Natural killer cell (primary cell): ENCODE results near the gene QARS1. TPM values are rescaled to one million over a fixed set of nuclear protein-coding genes. Genes with fewer than 3 reads are reported as not detected.

Source experiments
- ATAC-seq, 3 donors: fragments of 150-1000 bp in 2 of 3; fragments of 200-7000 bp in 1 of 3; cut with Tn5 transposase; 1 replicate in 1 of 3; 2 replicates in 2 of 3; pipeline ENCODE4 v1.10.0; 2021; ENCODE audit warnings: mild to moderate bottlenecking in 2 of 3, moderate library complexity in 2 of 3
- DNase-seq, 2 donors: peaks; one replicate each; pipeline versions ENCODE4 v3.0.0 to v3.0.0-alpha.2; 2013 to 2021; ENCODE audit warnings: mixed read lengths in 1 of 2
- H3K27ac ChIP-seq: one replicate; pipeline ENCODE4 v1.5.1; 2013; ENCODE audit warnings: mild to moderate bottlenecking, low read length
- H3K27me3 ChIP-seq: one replicate; pipeline ENCODE4 v1.6.1; 2013; ENCODE audit warnings: low read length; ENCODE audit not compliant: control insufficient read depth, insufficient read depth
- H3K36me3 ChIP-seq: one replicate; pipeline ENCODE4 v1.6.1; 2013; ENCODE audit warnings: low read length; ENCODE audit not compliant: control insufficient read depth, insufficient read depth
- H3K4me1 ChIP-seq: one replicate; pipeline ENCODE4 v1.6.1; 2013; ENCODE audit warnings: low read length; ENCODE audit not compliant: control insufficient read depth, insufficient read depth
- H3K4me3 ChIP-seq: one replicate; pipeline ENCODE4 v1.5.1; 2013; ENCODE audit warnings: low read length
- H3K9me3 ChIP-seq: one replicate; pipeline ENCODE4 v1.6.1; 2013; ENCODE audit warnings: low read length; ENCODE audit not compliant: control insufficient read depth, insufficient read depth
- H3K27ac Mint-ChIP-seq, 2 donors: one replicate each; pipeline ENCODE4 v1.8.0; 2022; ENCODE audit warnings: mild to moderate bottlenecking in 2 of 2, mixed read lengths in 2 of 2, moderate library complexity in 1 of 2
- H3K27me3 Mint-ChIP-seq, 2 donors: one replicate each; pipeline ENCODE4 v1.8.0; 2022; ENCODE audit warnings: low read depth in 2 of 2, mixed read lengths in 2 of 2
- H3K36me3 Mint-ChIP-seq: one replicate; pipeline ENCODE4 v1.8.0; 2022; ENCODE audit warnings: mixed read lengths
- H3K4me1 Mint-ChIP-seq, 2 donors: one replicate each; pipeline ENCODE4 v1.8.0; 2022; ENCODE audit warnings: mixed read lengths in 2 of 2
- H3K4me3 Mint-ChIP-seq: one replicate; pipeline ENCODE4 v1.8.0; 2022; ENCODE audit warnings: mild to moderate bottlenecking, moderate library complexity, mixed read lengths
- H3K9me3 Mint-ChIP-seq, 2 donors: one replicate each; pipeline ENCODE4 v1.8.0; 2022; ENCODE audit warnings: mixed read lengths in 2 of 2
- WGBS: methylation state at CpG from one replicate; pipeline ENCODE4 v1.1.7; 2013; ENCODE audit warnings: missing lambda C conversion rate; ENCODE audit not compliant: insufficient coverage; 5-methylcytosine and 5-hydroxymethylcytosine counted together
- intact Hi-C: fragments of 100-400 bp; cut with micrococcal nuclease; formaldehyde crosslinking; loops from one replicate; pipeline ENCODE4 v1.14.2; 2022
- total RNA-seq, 4 donors: library from RNA; stranded (reverse); fragments of 120-200 nt in 1 of 4; gene quantifications; one replicate each; pipeline versions ENCODE4 v1.2.3 to v1.2.4, GENCODE V29; 2013 to 2022
- TF ChIP-seq, protein P1 (sequence below): fragments of 200-600 bp; IDR thresholded peaks from one replicate; pipeline ENCODE4 v1.8.0; 2022; ENCODE audit warnings: antibody characterized with exemption

QARS1 gene
- total RNA-seq, 3 donors from 2014 or later (not counting 1 experiment from before 2014, with no cell fraction given): 250 to 280 (median 258) TPM

- Histone ChIP-seq H3K27me3 (no peaks in the 10 kb centered on the region), H3K36me3 (peaks cover 62% of the 10 kb centered on the region), H3K4me1 (no peaks in the 10 kb centered on the region), H3K4me3 (no peak overlapping the region), H3K9me3 (no peaks in the 10 kb centered on the region), H3K27ac (no peak overlapping the region)
- intact Hi-C loops: no loop called here
- TF ChIP-seq, protein P1, sequence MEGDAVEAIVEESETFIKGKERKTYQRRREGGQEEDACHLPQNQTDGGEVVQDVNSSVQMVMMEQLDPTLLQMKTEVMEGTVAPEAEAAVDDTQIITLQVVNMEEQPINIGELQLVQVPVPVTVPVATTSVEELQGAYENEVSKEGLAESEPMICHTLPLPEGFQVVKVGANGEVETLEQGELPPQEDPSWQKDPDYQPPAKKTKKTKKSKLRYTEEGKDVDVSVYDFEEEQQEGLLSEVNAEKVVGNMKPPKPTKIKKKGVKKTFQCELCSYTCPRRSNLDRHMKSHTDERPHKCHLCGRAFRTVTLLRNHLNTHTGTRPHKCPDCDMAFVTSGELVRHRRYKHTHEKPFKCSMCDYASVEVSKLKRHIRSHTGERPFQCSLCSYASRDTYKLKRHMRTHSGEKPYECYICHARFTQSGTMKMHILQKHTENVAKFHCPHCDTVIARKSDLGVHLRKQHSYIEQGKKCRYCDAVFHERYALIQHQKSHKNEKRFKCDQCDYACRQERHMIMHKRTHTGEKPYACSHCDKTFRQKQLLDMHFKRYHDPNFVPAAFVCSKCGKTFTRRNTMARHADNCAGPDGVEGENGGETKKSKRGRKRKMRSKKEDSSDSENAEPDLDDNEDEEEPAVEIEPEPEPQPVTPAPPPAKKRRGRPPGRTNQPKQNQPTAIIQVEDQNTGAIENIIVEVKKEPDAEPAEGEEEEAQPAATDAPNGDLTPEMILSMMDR: no peak
- DNase-seq: no peak
- 98% methylated on average over 4 of the region's 4 CpGs for WGBS
- Mint-ChIP-seq H3K4me1 (peaks cover 10 to 11% of the 10 kb centered on the region in 2 donors), H3K27ac (no peak overlapping the region), H3K36me3 (no peaks in the 10 kb centered on the region), H3K27me3 (no peaks in the 10 kb centered on the region), H3K9me3 (no peaks in the 10 kb centered on the region), H3K4me3 (no peak overlapping the region)
- ATAC-seq: no peak
Observed at GRCh38 chr3:49076646-49077045, 27.9 kb downstream of the QARS1 start.

DNA sequence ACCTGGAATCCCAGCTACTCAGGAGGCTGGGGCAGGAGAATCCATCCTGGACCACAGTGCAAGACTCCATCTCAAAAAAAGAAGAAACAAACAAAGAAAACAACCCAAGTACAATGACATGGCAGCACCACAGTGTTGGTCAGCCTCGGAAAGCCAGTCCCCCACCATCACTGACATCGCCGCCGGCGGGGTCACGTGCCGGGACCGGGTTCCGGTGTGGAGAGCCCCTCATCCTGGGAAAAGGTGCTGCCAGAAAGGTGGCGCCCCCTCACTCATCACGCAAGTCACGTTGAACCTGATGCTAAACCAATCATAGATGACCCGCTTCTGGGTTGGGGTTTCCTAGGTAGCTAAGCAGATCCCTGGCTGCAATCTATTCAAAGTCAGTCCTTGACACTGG lies 28.4 kb downstream of the QARS1 start:
- Histone ChIP-seq H3K4me3 (no peak overlapping the region), H3K36me3 (peaks cover 68% of the 10 kb centered on the region), H3K4me1 (no peaks in the 10 kb centered on the region), H3K27me3 (no peaks in the 10 kb centered on the region), H3K9me3 (no peaks in the 10 kb centered on the region), H3K27ac (no peak overlapping the region)
- ATAC-seq (no peak), DNase-seq (no peak)
- H3K27ac Mint-ChIP-seq: no peak overlapping the region
- H3K27me3 Mint-ChIP-seq: no peaks in the 10 kb centered on the region
- H3K4me1 Mint-ChIP-seq: peaks cover 10 to 11% of the 10 kb centered on the region in 2 donors
- intact Hi-C loops: no loop called here
- H3K36me3 Mint-ChIP-seq: no peaks in the 10 kb centered on the region
- H3K9me3 Mint-ChIP-seq: no peaks in the 10 kb centered on the region
- no peak overlapping the region for H3K4me3 Mint-ChIP-seq
- TF ChIP-seq, protein P1: no peak
- WGBS: 98% methylated on average over 13 of the region's 13 CpGs

- DNase-seq (no peak), ATAC-seq (no peak)
- H3K27me3 Mint-ChIP-seq: no peaks in the 10 kb centered on the region
- no peak overlapping the region for H3K27ac ChIP-seq
- no peaks in the 10 kb centered on the region for H3K27me3 ChIP-seq
- peaks cover 0 to 4% of the 10 kb centered on the region in 2 donors for H3K4me1 Mint-ChIP-seq
- no peak overlapping the region for H3K27ac Mint-ChIP-seq
- no peaks in the 10 kb centered on the region for H3K9me3 ChIP-seq
- no peaks in the 10 kb centered on the region for H3K4me1 ChIP-seq
- H3K36me3 Mint-ChIP-seq: peaks cover 8% of the 10 kb centered on the region
- no peak overlapping the region for H3K4me3 Mint-ChIP-seq
- H3K36me3 ChIP-seq: peaks cover 42% of the 10 kb centered on the region
- intact Hi-C loops: no loop called here
- TF ChIP-seq, protein P1: no peak
- H3K4me3 ChIP-seq: no peak overlapping the region
- no peaks in the 10 kb centered on the region for H3K9me3 Mint-ChIP-seq
- 96% methylated on average over 7 of the region's 7 CpGs for WGBS
Observed at GRCh38 chr3:49058011-49058410, 46.5 kb downstream of the QARS1 start.

GRCh38 chr3:49057268-49057667 lies 47.3 kb downstream of the QARS1 start:
- no peak overlapping the region for H3K4me3 Mint-ChIP-seq
- Histone ChIP-seq H3K4me1 (no peaks in the 10 kb centered on the region), H3K27me3 (no peaks in the 10 kb centered on the region), H3K4me3 (no peak overlapping the region), H3K9me3 (no peaks in the 10 kb centered on the region), H3K36me3 (peaks cover 44% of the 10 kb centered on the region), H3K27ac (no peak overlapping the region)
- H3K9me3 Mint-ChIP-seq: no peaks in the 10 kb centered on the region
- peaks cover under 1 to 8% of the 10 kb centered on the region in 2 donors for H3K4me1 Mint-ChIP-seq
- TF ChIP-seq, protein P1: no peak
- DNase-seq (no peak), ATAC-seq (peak in 2 of 3 donors; percentile 13 to 17)
- no peaks in the 10 kb centered on the region for H3K27me3 Mint-ChIP-seq
- no peak overlapping the region for H3K27ac Mint-ChIP-seq
- intact Hi-C loops: no loop called here
- 98% methylated on average over 10 of the region's 10 CpGs for WGBS
- peaks cover 8% of the 10 kb centered on the region for H3K36me3 Mint-ChIP-seq
